ENCODE results near the gene HNRNPH1.

- TF ChIP-seq POLR2AphosphoS5 (IDR thresholded peaks at IDR 0.05; ENCODE audit: low read depth, low read length) (no peak), POLR2A (IDR thresholded peaks at IDR 0.05; ENCODE audit: low read depth, low read length) (no peak)
Observed at GRCh38 chr5:179577286-179577960, 46.0 kb downstream of the HNRNPH1 start.

Measured in GM12891 (cell line).